ENCODE data around the gene RNASE1. TPM values are rescaled to one million over a fixed set of nuclear protein-coding genes. Genes with fewer than 3 reads are reported as not detected.

The RNASE1 gene
- total and polyA plus RNA-seq, 2 experiments from 2014 or later, result 0.56 to 1.7 TPM

DNA sequence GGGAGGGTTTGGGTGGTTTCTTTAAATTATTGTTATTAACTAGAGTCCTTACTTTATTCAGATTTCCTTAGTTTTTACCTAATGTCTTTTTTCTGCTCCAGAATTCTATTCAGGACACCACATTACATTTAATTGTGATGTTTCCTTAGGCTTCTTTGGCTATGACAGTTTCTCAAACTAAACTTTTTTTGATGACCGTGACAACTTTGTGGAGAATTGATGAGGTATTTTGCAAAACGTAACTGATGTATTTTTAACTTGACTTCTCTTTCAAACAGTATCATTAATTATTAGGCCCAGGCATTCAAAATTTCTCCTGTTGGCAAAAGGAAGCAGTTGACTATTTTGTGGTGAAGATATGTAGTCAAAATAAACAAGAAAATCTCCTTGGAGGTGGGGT, 11.0 kb downstream of the RNASE1 start (continued):
- TF ChIP-seq, protein P1, sequence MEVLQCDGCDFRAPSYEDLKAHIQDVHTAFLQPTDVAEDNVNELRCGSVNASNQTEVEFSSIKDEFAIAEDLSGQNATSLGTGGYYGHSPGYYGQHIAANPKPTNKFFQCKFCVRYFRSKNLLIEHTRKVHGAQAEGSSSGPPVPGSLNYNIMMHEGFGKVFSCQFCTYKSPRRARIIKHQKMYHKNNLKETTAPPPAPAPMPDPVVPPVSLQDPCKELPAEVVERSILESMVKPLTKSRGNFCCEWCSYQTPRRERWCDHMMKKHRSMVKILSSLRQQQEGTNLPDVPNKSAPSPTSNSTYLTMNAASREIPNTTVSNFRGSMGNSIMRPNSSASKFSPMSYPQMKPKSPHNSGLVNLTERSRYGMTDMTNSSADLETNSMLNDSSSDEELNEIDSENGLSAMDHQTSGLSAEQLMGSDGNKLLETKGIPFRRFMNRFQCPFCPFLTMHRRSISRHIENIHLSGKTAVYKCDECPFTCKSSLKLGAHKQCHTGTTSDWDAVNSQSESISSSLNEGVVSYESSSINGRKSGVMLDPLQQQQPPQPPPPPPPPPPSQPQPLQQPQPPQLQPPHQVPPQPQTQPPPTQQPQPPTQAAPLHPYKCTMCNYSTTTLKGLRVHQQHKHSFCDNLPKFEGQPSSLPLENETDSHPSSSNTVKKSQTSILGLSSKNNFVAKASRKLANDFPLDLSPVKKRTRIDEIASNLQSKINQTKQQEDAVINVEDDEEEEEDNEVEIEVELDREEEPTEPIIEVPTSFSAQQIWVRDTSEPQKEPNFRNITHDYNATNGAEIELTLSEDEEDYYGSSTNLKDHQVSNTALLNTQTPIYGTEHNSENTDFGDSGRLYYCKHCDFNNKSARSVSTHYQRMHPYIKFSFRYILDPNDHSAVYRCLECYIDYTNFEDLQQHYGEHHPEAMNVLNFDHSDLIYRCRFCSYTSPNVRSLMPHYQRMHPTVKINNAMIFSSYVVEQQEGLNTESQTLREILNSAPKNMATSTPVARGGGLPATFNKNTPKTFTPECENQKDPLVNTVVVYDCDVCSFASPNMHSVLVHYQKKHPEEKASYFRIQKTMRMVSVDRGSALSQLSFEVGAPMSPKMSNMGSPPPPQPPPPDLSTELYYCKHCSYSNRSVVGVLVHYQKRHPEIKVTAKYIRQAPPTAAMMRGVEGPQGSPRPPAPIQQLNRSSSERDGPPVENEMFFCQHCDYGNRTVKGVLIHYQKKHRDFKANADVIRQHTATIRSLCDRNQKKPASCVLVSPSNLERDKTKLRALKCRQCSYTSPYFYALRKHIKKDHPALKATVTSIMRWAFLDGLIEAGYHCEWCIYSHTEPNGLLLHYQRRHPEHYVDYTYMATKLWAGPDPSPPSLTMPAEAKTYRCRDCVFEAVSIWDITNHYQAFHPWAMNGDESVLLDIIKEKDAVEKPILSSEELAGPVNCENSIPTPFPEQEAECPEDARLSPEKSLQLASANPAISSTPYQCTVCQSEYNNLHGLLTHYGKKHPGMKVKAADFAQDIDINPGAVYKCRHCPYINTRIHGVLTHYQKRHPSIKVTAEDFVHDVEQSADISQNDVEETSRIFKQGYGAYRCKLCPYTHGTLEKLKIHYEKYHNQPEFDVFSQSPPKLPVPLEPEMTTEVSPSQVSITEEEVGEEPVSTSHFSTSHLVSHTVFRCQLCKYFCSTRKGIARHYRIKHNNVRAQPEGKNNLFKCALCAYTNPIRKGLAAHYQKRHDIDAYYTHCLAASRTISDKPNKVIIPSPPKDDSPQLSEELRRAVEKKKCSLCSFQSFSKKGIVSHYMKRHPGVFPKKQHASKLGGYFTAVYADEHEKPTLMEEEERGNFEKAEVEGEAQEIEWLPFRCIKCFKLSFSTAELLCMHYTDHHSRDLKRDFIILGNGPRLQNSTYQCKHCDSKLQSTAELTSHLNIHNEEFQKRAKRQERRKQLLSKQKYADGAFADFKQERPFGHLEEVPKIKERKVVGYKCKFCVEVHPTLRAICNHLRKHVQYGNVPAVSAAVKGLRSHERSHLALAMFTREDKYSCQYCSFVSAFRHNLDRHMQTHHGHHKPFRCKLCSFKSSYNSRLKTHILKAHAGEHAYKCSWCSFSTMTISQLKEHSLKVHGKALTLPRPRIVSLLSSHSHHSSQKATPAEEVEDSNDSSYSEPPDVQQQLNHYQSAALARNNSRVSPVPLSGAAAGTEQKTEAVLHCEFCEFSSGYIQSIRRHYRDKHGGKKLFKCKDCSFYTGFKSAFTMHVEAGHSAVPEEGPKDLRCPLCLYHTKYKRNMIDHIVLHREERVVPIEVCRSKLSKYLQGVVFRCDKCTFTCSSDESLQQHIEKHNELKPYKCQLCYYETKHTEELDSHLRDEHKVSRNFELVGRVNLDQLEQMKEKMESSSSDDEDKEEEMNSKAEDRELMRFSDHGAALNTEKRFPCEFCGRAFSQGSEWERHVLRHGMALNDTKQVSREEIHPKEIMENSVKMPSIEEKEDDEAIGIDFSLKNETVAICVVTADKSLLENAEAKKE (CRISPR knock-in tag; IDR thresholded peaks at IDR 0.05), result no peak
- TF ChIP-seq EZH2phosphoT487 (IDR thresholded peaks at IDR 0.05; ENCODE audit: unreplicated experiment), result no peak

DNA sequence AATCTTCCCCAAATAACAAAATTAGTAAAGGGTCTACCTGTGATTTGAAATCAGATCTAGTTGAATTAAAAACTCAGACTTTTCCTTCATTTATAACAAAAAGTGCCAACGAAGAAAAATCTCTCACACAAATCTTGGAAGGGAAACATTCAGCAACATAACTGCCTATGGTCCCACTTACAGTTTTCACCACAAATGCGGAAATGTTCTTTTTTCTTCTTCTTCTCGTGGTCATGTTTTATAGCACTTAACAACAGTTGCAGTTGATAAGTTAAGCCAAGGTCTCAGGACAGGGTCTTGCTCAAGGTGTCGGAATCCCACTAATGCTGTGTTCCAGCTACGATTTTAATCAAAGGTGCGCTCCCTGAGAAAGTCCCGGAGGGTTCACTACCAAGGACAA, 11.5 kb downstream of the RNASE1 start:
- peaks cover 4% of the 10 kb centered on the region for H3K27me3 Mint-ChIP-seq (ENCODE audit: insufficient read depth, low read depth, poor library complexity)
- Histone ChIP-seq H3K4me2 (no peak overlapping the region), H3K4me1 (ENCODE audit: insufficient read depth) (peaks cover 14% of the 10 kb centered on the region), H4K20me1 (replicated peaks; ENCODE audit: insufficient read depth) (no peaks in the 10 kb centered on the region), H3K4me3 (no peak overlapping the region), H3K79me2 (replicated peaks; ENCODE audit: insufficient read depth) (no peaks in the 10 kb centered on the region), H3F3A (replicated peaks; ENCODE audit: low read depth) (no peaks in the 10 kb centered on the region), H3K27me3 (ENCODE audit: insufficient read depth) (no peaks in the 10 kb centered on the region), H3K36me3 (ENCODE audit: insufficient read depth) (no peaks in the 10 kb centered on the region), H2AFZ (peak overlapping the region; percentile 61; the same call in 1 of the 2 replicates), H3K27ac (ENCODE audit: low read depth) (no peak overlapping the region), H3K9me2 (ENCODE audit: insufficient read depth) (no peaks in the 10 kb centered on the region)
- peak overlapping the region; percentile 17; the same call in 1 of the 2 replicates for H3K27ac Mint-ChIP-seq
- H3K36me3 Mint-ChIP-seq (ENCODE audit: low read depth), result no peaks in the 10 kb centered on the region
- peaks cover 28% of the 10 kb centered on the region for H3K4me1 Mint-ChIP-seq
- DNase-seq (ENCODE audit: low spot score) (no peak), ATAC-seq (no peak)
- H3K9me3 Mint-ChIP-seq, result no peaks in the 10 kb centered on the region
- no peak overlapping the region for H3K4me3 Mint-ChIP-seq
- TF ChIP-seq, protein P1 (CRISPR knock-in tag; IDR thresholded peaks at IDR 0.05), result no peak
- TF ChIP-seq ZNF331 (CRISPR knock-in tag; IDR thresholded peaks at IDR 0.05; ENCODE audit: low read depth) (no peak), ZNF114 (CRISPR knock-in tag; IDR thresholded peaks at IDR 0.05) (no peak), JUNB (IDR thresholded peaks at IDR 0.05; ENCODE audit: unreplicated experiment) (no peak)
- TF ChIP-seq, protein P2, sequence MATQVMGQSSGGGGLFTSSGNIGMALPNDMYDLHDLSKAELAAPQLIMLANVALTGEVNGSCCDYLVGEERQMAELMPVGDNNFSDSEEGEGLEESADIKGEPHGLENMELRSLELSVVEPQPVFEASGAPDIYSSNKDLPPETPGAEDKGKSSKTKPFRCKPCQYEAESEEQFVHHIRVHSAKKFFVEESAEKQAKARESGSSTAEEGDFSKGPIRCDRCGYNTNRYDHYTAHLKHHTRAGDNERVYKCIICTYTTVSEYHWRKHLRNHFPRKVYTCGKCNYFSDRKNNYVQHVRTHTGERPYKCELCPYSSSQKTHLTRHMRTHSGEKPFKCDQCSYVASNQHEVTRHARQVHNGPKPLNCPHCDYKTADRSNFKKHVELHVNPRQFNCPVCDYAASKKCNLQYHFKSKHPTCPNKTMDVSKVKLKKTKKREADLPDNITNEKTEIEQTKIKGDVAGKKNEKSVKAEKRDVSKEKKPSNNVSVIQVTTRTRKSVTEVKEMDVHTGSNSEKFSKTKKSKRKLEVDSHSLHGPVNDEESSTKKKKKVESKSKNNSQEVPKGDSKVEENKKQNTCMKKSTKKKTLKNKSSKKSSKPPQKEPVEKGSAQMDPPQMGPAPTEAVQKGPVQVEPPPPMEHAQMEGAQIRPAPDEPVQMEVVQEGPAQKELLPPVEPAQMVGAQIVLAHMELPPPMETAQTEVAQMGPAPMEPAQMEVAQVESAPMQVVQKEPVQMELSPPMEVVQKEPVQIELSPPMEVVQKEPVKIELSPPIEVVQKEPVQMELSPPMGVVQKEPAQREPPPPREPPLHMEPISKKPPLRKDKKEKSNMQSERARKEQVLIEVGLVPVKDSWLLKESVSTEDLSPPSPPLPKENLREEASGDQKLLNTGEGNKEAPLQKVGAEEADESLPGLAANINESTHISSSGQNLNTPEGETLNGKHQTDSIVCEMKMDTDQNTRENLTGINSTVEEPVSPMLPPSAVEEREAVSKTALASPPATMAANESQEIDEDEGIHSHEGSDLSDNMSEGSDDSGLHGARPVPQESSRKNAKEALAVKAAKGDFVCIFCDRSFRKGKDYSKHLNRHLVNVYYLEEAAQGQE (IDR thresholded peaks at IDR 0.05; ENCODE audit: unreplicated experiment), result no peak
